ENCODE results near the gene E2F6.

- TF ChIP-seq EZH2 (IDR thresholded peaks at IDR 0.05; ENCODE audit: insufficient read depth, poor library complexity, severe bottlenecking) (no peak), EZH2phosphoT487 (IDR thresholded peaks at IDR 0.05; ENCODE audit: insufficient read depth, low read depth) (no peak)
These were observed 53.5 kb downstream of the E2F6 start for GRCh38 chr2:11412449-11412810.
